Testis (tissue), 3 donors: ENCODE data around the gene NEU1. TPM values are rescaled to one million over a fixed set of nuclear protein-coding genes. Genes with fewer than 3 reads are reported as not detected.
A peak's percentile ranks its signal among the peaks of the same experiment; 100 is the strongest.
"Not testable (repeated sequence)": the region's sequence is repeated elsewhere in the genome, so short reads cannot be mapped to it uniquely, and the experiment has no call there.

Experiments used
- DNase-seq: peaks from one replicate; pipeline ENCODE4 v3.0.0-alpha.2; 2019
- H3K27ac ChIP-seq, 2 donors: fragments of 200-600 bp; sonication (generic); one replicate each; pipeline ENCODE4 v1.5.1; 2019
- H3K27me3 ChIP-seq: fragments of 200-600 bp; sonication (generic); one replicate; pipeline ENCODE4 v1.5.1; 2019
- H3K36me3 ChIP-seq: fragments of 200-600 bp; sonication (generic); one replicate; pipeline ENCODE4 v1.5.1; 2017; ENCODE audit warnings: low read depth; ENCODE audit errors: missing control alignments
- H3K4me1 ChIP-seq: fragments of 200-600 bp; sonication (generic); one replicate; pipeline ENCODE4 v1.5.1; 2019
- H3K4me3 ChIP-seq, 2 donors: fragments of 200-600 bp; sonication (generic); one replicate each; pipeline ENCODE4 v1.5.1; 2017 to 2019
- H3K9me3 ChIP-seq: fragments of 200-600 bp; sonication (generic); one replicate; pipeline ENCODE4 v1.5.1; 2017
- CTCF ChIP-seq, 3 experiments: fragments of 450-650 bp in 2 of 3; fragments of 200-600 bp in 1 of 3; sonication (generic) in 1 of 3; IDR thresholded peaks; one replicate each; pipeline ENCODE4 v1.5.1; 2016 to 2019; ENCODE audit warnings: antibody characterized with exemption in 3 of 3, mild to moderate bottlenecking in 2 of 3, moderate library complexity in 1 of 3
- POLR2A ChIP-seq: fragments of 450-650 bp; IDR thresholded peaks from one replicate; pipeline ENCODE4 v1.6.1; 2017; ENCODE audit warnings: antibody characterized with exemption, mild to moderate bottlenecking, moderate library complexity
- WGBS, 2 donors: methylation state at CpG; one replicate each; pipeline ENCODE4 v1.1.5; 2018; 5-methylcytosine and 5-hydroxymethylcytosine counted together
- intact Hi-C: fragments of 100-400 bp; cut with DNase I; formaldehyde crosslinking; loops from one replicate; pipeline ENCODE4 v1.15.1; 2023; ENCODE audit warnings: low total_unique reads
- polyA plus RNA-seq: library from polyadenylated mRNA; stranded (reverse); fragments of 350-450 nt; fragmentation: Illumina TruSeq; extraction: RNeasy Lipid Tissue Mini Kit (QIAGEN cat#74804); gene quantifications from one replicate; pipeline ENCODE4 v1.2.3, GENCODE V29; 2014; ENCODE audit warnings: low read depth, low replicate concordance; ENCODE audit not compliant: insufficient read depth
- total RNA-seq, 2 donors: library from RNA; depleted of rRNA; stranded (reverse); fragments of >200 nt; gene quantifications; one replicate each; pipeline ENCODE4 v1.2.3, GENCODE V29; 2016

NEU1 gene
- total and polyA plus RNA-seq, 3 donors from 2014 or later = 27.4 to 65.9 (median 31.7) TPM

GRCh38 chr6:31825553-31825952 lies 37.1 kb downstream of the NEU1 start:
- Histone ChIP-seq H3K4me1 (peaks cover 25% of the 10 kb centered on the region), H3K27ac (peak overlapping the region; percentile 96 to 99), H3K4me3 (no peak overlapping the region), H3K36me3 (no peaks in the 10 kb centered on the region), H3K27me3 (no peaks in the 10 kb centered on the region), H3K9me3 (no peaks in the 10 kb centered on the region)
- intact Hi-C loops = no loop called here
- DNase-seq = no peak
- 44 to 66% methylated on average over 4 of the region's 4 CpGs for WGBS, 2 donors
- TF ChIP-seq POLR2A (no peak), CTCF (IDR thresholded peaks at IDR 0.05) (no peak)

GRCh38 chr6:31823592-31824196 lies 38.9 kb downstream of the NEU1 start:
- Histone ChIP-seq H3K27ac (peak overlapping the region; percentile 99 to 100), H3K4me1 (peaks cover 28% of the 10 kb centered on the region)
- H3K36me3 ChIP-seq, intact Hi-C loops, DNase-seq, H3K27me3 ChIP-seq, H3K9me3 ChIP-seq, H3K4me3 ChIP-seq: not testable (repeated sequence)
- 87 to 88% methylated on average over 9 of the region's 9 CpGs for WGBS, 2 donors

- Histone ChIP-seq H3K27ac (peak overlapping the region; percentile 99 to 100), H3K4me3 (peak overlapping the region; percentile 53 to 75), H3K36me3 (no peaks in the 10 kb centered on the region), H3K4me1 (peaks cover 28% of the 10 kb centered on the region), H3K27me3 (no peaks in the 10 kb centered on the region), H3K9me3 (no peaks in the 10 kb centered on the region)
- DNase-seq = peak; percentile 89
- TF ChIP-seq POLR2A (peak; percentile 85), CTCF (IDR thresholded peaks at IDR 0.05) (no peak)
- intact Hi-C loops = no loop called here
- 0% methylated on average over 25 of the region's 25 CpGs for WGBS, 2 donors
Measured at GRCh38 chr6:31822036-31822821, 40.4 kb downstream of the NEU1 start.

GRCh38 chr6:31821301-31822035 lies 41.2 kb downstream of the NEU1 start:
- H3K4me1 ChIP-seq = peaks cover 26% of the 10 kb centered on the region
- H3K4me3 ChIP-seq = peak overlapping the region; percentile 53 to 75
- intact Hi-C loops = no loop called here
- WGBS, 2 donors = 2 to 3% methylated on average over 39 of the region's 39 CpGs
- peak overlapping the region; percentile 99 to 100 for H3K27ac ChIP-seq
- H3K27me3 ChIP-seq = no peaks in the 10 kb centered on the region
- no peaks in the 10 kb centered on the region for H3K36me3 ChIP-seq
- no peaks in the 10 kb centered on the region for H3K9me3 ChIP-seq
- DNase-seq = peak; percentile 77
- TF ChIP-seq POLR2A = no peak

GRCh38 chr6:31820399-31820798 lies 42.2 kb downstream of the NEU1 start:
- Histone ChIP-seq H3K27ac (peak overlapping the region in 1 of 2 donors; percentile 99), H3K4me1 (peaks cover 19% of the 10 kb centered on the region)
- H3K27me3 ChIP-seq, intact Hi-C loops, DNase-seq, H3K9me3 ChIP-seq, H3K4me3 ChIP-seq, H3K36me3 ChIP-seq: not testable (repeated sequence)
- WGBS, 2 donors = 80 to 88% methylated on average over 10 of the region's 10 CpGs

- peaks cover 19% of the 10 kb centered on the region for H3K4me1 ChIP-seq
- intact Hi-C loops = no loop called here
- H3K4me3 ChIP-seq = no peak overlapping the region
- no peak for DNase-seq
- H3K27ac ChIP-seq = peak overlapping the region in 1 of 2 donors; percentile 99
- H3K36me3 ChIP-seq = no peaks in the 10 kb centered on the region
- H3K9me3 ChIP-seq = no peaks in the 10 kb centered on the region
- H3K27me3 ChIP-seq = no peaks in the 10 kb centered on the region
- TF ChIP-seq POLR2A (no peak), CTCF (IDR thresholded peaks at IDR 0.05) (no peak)
Measured at GRCh38 chr6:31819871-31820299, 42.7 kb downstream of the NEU1 start.

- DNase-seq, H3K9me3 ChIP-seq, H3K27me3 ChIP-seq, H3K36me3 ChIP-seq, intact Hi-C loops: not testable (repeated sequence)
- Histone ChIP-seq H3K4me3 (peak overlapping the region in 1 of 2 donors; percentile 2), H3K4me1 (peaks cover 25% of the 10 kb centered on the region), H3K27ac (peak overlapping the region; percentile 28 to 71)
- WGBS, 2 donors = 75 to 77% methylated on average over 8 of the region's 8 CpGs
Measured at GRCh38 chr6:31817929-31818511, 44.6 kb downstream of the NEU1 start.
